Endothelial cell of umbilical vein (primary cell): ENCODE measurements around the gene PPP4R4.

Source experiments
- EZH2 ChIP-seq: IDR thresholded peaks from 2 replicates; pipeline ENCODE4 v1.6.1; 2012; ENCODE audit warnings: borderline replicate concordance, low read depth, mild to moderate bottlenecking, moderate library complexity, low read length, inconsistent platforms; ENCODE audit not compliant: severe bottlenecking
- FOS ChIP-seq: IDR thresholded peaks from 2 replicates; pipeline ENCODE4 v1.6.1; 2011; ENCODE audit warnings: mild to moderate bottlenecking, low read length, moderate library complexity, borderline replicate concordance; ENCODE audit not compliant: insufficient read depth
- POLR2A ChIP-seq: IDR thresholded peaks from 2 replicates; pipeline ENCODE4 v1.6.1; 2012; ENCODE audit warnings: low read depth, mild to moderate bottlenecking, control low read depth, low read length
- TF ChIP-seq, protein P1 (sequence below), 2 donors: IDR thresholded peaks; 1 replicate in 1 of 2; 2 replicates in 1 of 2; pipeline ENCODE4 v1.5.1; 2011; ENCODE audit warnings: low read length in 2 of 2, mild to moderate bottlenecking in 2 of 2, moderate library complexity in 2 of 2, control low read depth in 1 of 2, inconsistent platforms in 1 of 2, low read depth in 1 of 2; ENCODE audit not compliant: insufficient read depth in 1 of 2; ENCODE audit errors: extremely low read depth in 1 of 2
- TF ChIP-seq, protein P2 (sequence below): IDR thresholded peaks from 2 replicates; pipeline ENCODE4 v1.6.1; 2011; ENCODE audit not compliant: insufficient read depth, insufficient read length

DNA sequence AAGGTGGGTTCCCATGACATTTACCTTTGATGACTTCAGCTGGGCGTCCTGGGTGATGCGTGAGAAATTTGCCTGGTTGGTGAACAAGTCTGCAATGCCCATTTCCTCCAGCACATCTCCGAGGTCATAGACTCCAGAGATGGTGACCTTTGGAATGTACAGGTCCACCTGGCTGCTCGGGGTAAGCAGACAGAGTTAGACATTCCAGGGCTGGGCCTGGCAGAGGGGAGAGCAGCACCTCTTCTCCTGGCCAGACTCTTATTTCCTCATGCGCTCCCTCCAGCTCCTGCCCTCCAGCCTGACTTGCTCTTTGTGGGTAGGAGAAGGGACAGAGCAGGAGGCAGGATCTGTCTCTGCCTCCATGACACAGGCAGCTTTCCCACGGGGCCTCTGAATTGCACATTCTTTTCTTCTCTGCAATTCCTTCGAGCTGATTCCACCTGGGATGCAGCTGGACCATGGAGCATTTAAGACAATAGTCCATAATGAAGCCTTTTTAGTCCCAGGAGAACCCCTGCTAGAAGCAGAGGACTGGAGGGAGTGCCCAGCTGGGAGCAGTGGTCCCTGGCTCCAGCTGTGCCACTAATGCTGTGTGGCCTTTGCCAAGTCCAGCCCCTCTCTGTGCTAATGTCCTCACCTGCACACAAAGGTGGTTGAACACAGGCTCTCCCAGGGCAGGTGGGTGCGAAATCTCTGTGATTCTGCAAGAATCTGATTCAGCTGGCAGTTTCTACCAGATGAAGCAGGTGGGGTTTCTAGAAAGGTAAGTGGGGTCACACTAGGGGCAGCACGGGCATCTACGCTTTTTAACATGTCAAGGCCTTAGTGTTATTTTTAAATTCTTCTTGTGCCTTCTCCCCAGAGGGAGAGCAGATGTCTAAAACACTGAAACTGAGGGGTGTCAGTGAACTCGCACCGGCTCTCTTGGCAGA, 132.2 kb downstream of the PPP4R4 start:
- TF ChIP-seq, protein P1, sequence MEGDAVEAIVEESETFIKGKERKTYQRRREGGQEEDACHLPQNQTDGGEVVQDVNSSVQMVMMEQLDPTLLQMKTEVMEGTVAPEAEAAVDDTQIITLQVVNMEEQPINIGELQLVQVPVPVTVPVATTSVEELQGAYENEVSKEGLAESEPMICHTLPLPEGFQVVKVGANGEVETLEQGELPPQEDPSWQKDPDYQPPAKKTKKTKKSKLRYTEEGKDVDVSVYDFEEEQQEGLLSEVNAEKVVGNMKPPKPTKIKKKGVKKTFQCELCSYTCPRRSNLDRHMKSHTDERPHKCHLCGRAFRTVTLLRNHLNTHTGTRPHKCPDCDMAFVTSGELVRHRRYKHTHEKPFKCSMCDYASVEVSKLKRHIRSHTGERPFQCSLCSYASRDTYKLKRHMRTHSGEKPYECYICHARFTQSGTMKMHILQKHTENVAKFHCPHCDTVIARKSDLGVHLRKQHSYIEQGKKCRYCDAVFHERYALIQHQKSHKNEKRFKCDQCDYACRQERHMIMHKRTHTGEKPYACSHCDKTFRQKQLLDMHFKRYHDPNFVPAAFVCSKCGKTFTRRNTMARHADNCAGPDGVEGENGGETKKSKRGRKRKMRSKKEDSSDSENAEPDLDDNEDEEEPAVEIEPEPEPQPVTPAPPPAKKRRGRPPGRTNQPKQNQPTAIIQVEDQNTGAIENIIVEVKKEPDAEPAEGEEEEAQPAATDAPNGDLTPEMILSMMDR (IDR thresholded peaks at IDR 0.05; ENCODE audit: extremely low read depth in 1 of 2, insufficient read depth in 1 of 2, low read depth in 1 of 2, low read length in 2 of 2), result no peak
- TF ChIP-seq POLR2A (no peak), FOS (no peak), EZH2 (no peak)
- TF ChIP-seq, protein P2, sequence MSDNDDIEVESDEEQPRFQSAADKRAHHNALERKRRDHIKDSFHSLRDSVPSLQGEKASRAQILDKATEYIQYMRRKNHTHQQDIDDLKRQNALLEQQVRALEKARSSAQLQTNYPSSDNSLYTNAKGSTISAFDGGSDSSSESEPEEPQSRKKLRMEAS, result no peak
